Ishikawa (cell line): Measurements from ENCODE around the gene USP40.

Source experiments
- CEBPB ChIP-seq: IDR thresholded peaks from 2 replicates; pipeline ENCODE4 v1.6.1; 2012
- CREB1 ChIP-seq: IDR thresholded peaks from 2 replicates; pipeline ENCODE4 v1.6.1; 2012; ENCODE audit warnings: low read depth
- EP300 ChIP-seq: IDR thresholded peaks from 2 replicates; pipeline ENCODE4 v1.6.1; 2012; ENCODE audit warnings: borderline replicate concordance
- NFIC ChIP-seq: IDR thresholded peaks from 2 replicates; pipeline ENCODE4 v1.6.1; 2012
- TAF1 ChIP-seq: IDR thresholded peaks from 2 replicates; pipeline ENCODE4 v1.6.1; 2012; ENCODE audit warnings: low read depth, mild to moderate bottlenecking
- TEAD4 ChIP-seq: IDR thresholded peaks from 2 replicates; pipeline ENCODE4 v1.6.1; 2012
- YY1 ChIP-seq: IDR thresholded peaks from 2 replicates; pipeline ENCODE4 v1.6.1; 2012; ENCODE audit warnings: low read depth
- TF ChIP-seq, protein P1 (sequence below): IDR thresholded peaks from 2 replicates; pipeline ENCODE4 v1.6.1; 2012; ENCODE audit warnings: low read depth, mild to moderate bottlenecking

GRCh38 chr2:233486357-233486756, 80.2 kb downstream of the USP40 start:
- TF ChIP-seq YY1 = no peak
- TF ChIP-seq TAF1 = no peak
- no peak for TF ChIP-seq CREB1
- TF ChIP-seq, protein P1, sequence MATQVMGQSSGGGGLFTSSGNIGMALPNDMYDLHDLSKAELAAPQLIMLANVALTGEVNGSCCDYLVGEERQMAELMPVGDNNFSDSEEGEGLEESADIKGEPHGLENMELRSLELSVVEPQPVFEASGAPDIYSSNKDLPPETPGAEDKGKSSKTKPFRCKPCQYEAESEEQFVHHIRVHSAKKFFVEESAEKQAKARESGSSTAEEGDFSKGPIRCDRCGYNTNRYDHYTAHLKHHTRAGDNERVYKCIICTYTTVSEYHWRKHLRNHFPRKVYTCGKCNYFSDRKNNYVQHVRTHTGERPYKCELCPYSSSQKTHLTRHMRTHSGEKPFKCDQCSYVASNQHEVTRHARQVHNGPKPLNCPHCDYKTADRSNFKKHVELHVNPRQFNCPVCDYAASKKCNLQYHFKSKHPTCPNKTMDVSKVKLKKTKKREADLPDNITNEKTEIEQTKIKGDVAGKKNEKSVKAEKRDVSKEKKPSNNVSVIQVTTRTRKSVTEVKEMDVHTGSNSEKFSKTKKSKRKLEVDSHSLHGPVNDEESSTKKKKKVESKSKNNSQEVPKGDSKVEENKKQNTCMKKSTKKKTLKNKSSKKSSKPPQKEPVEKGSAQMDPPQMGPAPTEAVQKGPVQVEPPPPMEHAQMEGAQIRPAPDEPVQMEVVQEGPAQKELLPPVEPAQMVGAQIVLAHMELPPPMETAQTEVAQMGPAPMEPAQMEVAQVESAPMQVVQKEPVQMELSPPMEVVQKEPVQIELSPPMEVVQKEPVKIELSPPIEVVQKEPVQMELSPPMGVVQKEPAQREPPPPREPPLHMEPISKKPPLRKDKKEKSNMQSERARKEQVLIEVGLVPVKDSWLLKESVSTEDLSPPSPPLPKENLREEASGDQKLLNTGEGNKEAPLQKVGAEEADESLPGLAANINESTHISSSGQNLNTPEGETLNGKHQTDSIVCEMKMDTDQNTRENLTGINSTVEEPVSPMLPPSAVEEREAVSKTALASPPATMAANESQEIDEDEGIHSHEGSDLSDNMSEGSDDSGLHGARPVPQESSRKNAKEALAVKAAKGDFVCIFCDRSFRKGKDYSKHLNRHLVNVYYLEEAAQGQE = no peak
- no peak for TF ChIP-seq EP300
- TF ChIP-seq TEAD4 = no peak
- TF ChIP-seq NFIC = no peak
- TF ChIP-seq CEBPB = no peak
